ENCODE measurements around the gene GRIN3B. TPM values are rescaled to one million over a fixed set of nuclear protein-coding genes. Genes with fewer than 3 reads are reported as not detected.

The GRIN3B gene
- polyA plus RNA-seq, 1 of the 3 experiments (the other 2 are of a cell fraction) = 1.5 TPM

DNA sequence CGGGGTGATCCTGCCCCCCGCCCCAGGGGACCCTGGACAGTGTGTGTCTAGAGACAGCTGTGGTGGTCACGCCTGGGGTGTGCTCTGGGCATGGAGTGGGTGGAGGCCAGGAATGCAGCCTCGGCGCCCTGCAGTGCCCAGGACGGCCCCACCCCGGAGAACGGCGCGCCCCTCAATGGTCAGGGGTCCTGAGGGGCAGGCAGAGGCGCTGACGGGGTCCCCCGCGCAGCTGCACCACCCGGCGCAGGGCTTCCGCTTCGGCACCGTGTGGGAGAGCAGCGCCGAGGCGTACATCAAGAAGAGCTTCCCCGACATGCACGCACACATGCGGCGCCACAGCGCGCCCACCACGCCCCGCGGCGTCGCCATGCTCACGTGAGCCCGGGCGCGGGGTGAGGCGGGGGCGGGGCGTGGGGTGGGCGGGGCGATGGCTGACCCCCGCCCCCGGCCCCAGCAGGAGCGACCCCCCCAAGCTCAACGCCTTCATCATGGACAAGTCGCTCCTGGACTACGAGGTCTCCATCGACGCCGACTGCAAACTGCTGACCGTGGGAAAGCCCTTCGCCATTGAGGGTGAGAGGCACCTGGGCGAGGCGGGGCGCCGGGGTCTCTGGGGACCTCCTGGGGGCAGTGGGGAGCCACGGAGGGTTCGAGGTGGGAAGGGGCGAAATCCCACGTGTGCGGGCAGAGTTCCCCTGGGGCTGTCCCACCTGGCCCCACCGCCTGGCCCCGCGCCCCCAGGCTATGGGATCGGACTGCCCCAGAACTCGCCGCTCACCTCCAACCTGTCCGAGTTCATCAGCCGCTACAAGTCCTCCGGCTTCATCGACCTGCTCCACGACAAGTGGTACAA is 7.4 kb downstream of the GRIN3B start:
- H3K4me2 ChIP-seq = no peak overlapping the region
- H3K79me2 ChIP-seq (ENCODE audit: insufficient read depth) = no peaks in the 10 kb centered on the region
- ChIA-PET POLR2A (no interaction called here), CTCF (interaction anchor here (1.3 to 2.3 kb wide), 2 partner anchors 11 to 25 kb away, joined by 3 to 6 read pairs; no protein-coding TSS in a partner anchor)
- no peaks in the 10 kb centered on the region for H4K20me1 ChIP-seq (ENCODE audit: insufficient read depth)
- H3K9me2 ChIP-seq = no peaks in the 10 kb centered on the region
- H3K27ac ChIP-seq (ENCODE audit: low read depth in 2 of 2, low read length in 1 of 2) = no peak overlapping the region
- no peak overlapping the region for H3K9ac ChIP-seq
- WGBS (ENCODE audit: low lambda C conversion rate) = 97% methylated on average over 19 of the region's 73 CpGs
- no peaks in the 10 kb centered on the region for H3K9me3 ChIP-seq
- H2AFZ ChIP-seq (ENCODE audit: low read depth) = no peak overlapping the region
- no peak overlapping the region for H3K4me3 ChIP-seq (ENCODE audit: low read depth in 2 of 2, low read length in 1 of 2)
- peaks cover 9% of the 10 kb centered on the region for H3F3A ChIP-seq (replicated peaks; ENCODE audit: insufficient read depth)
- DNase-seq = no peak
- peaks cover 0 to 4% of the 10 kb centered on the region in 2 experiments; a peak in 1 of 4 replicates for H3K4me1 ChIP-seq (ENCODE audit: control insufficient read depth in 1 of 2, insufficient read depth in 2 of 2, low read depth in 1 of 2, low read length in 1 of 2)
- TF ChIP-seq SMC3 (IDR thresholded peaks at IDR 0.05; ENCODE audit: low read depth, low read length) (no peak), CHD2 (IDR thresholded peaks at IDR 0.05; ENCODE audit: low read length, partially characterized antibody) (no peak), POLR2AphosphoS5 (IDR thresholded peaks at IDR 0.05; ENCODE audit: low read depth, low read length) (no peak)
- peaks cover 0 to 34% of the 10 kb centered on the region in 2 experiments for H3K36me3 ChIP-seq (replicated peaks in 1 of 2; ENCODE audit: control insufficient read depth in 1 of 2, insufficient read depth in 2 of 2, low read length in 1 of 2)
- H3K27me3 ChIP-seq (ENCODE audit: insufficient read depth) = peaks cover 18% of the 10 kb centered on the region

DNA sequence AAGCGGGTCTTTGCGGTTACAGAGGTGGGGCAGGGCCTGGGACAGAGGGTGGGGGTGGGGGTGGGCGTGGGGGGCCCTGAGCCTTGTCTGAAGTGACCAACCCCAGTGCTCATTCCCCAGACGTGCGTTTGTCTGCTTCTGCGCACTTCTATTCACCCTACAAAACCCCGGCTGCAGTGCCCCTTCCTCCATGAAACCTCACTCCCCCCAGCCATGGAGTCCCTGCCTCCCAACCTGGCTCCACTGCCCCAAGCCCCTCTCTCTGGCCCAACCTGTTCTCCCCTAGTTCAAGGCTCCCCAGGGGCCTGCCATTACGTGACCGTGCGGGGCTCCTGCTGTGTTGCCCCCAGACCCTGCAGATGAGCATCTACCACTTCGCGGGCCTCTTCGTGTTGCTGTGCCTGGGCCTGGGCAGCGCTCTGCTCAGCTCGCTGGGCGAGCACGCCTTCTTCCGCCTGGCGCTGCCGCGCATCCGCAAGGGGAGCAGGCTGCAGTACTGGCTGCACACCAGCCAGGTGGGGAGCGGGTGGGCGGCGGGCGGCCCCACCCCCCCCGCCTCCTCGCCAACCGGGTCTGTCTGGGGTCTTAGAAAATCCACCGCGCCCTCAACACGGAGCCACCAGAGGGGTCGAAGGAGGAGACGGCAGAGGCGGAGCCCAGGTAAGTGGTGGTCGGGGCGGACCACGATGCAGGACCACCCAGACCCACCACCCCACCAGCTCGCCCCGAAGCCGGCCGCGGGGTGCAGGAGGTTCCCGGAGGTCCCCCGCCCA is 8.2 kb downstream of the GRIN3B start:
- Histone ChIP-seq H3K4me1 (ENCODE audit: control insufficient read depth in 1 of 2, insufficient read depth in 2 of 2, low read depth in 1 of 2, low read length in 1 of 2) (no peaks in the 10 kb centered on the region; a peak in 1 of 4 replicates), H3K9me2 (no peaks in the 10 kb centered on the region), H3K9ac (no peak overlapping the region), H3K27me3 (ENCODE audit: insufficient read depth) (peaks cover 10% of the 10 kb centered on the region), H3K36me3 (replicated peaks in 1 of 2; ENCODE audit: control insufficient read depth in 1 of 2, insufficient read depth in 2 of 2, low read length in 1 of 2) (peaks cover 0 to 40% of the 10 kb centered on the region in 2 experiments), H3K4me3 (ENCODE audit: low read depth in 2 of 2, low read length in 1 of 2) (no peak overlapping the region), H3K79me2 (ENCODE audit: insufficient read depth) (peaks cover 5% of the 10 kb centered on the region; the same call in 1 of the 2 replicates), H3K4me2 (no peak overlapping the region), H3F3A (replicated peaks; ENCODE audit: insufficient read depth) (peaks cover 9% of the 10 kb centered on the region), H4K20me1 (ENCODE audit: insufficient read depth) (peaks cover 6% of the 10 kb centered on the region; the same call in 1 of the 2 replicates), H2AFZ (ENCODE audit: low read depth) (no peak overlapping the region), H3K27ac (ENCODE audit: low read depth in 2 of 2, low read length in 1 of 2) (no peak overlapping the region), H3K9me3 (no peaks in the 10 kb centered on the region)
- ChIA-PET POLR2A (no interaction called here), CTCF (no interaction called here)
- no peak for TF ChIP-seq MEF2A (IDR thresholded peaks at IDR 0.05; ENCODE audit: borderline replicate concordance, low read depth)
- no peak for TF ChIP-seq CHD2 (IDR thresholded peaks at IDR 0.05; ENCODE audit: low read length, partially characterized antibody)
- TF ChIP-seq, protein P1, sequence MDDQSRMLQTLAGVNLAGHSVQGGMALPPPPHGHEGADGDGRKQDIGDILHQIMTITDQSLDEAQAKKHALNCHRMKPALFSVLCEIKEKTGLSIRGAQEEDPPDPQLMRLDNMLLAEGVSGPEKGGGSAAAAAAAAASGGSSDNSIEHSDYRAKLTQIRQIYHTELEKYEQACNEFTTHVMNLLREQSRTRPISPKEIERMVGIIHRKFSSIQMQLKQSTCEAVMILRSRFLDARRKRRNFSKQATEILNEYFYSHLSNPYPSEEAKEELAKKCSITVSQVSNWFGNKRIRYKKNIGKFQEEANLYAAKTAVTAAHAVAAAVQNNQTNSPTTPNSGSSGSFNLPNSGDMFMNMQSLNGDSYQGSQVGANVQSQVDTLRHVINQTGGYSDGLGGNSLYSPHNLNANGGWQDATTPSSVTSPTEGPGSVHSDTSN (IDR thresholded peaks at IDR 0.05) = no peak
- no peak for TF ChIP-seq YY1 (IDR thresholded peaks at IDR 0.05; ENCODE audit: low read depth)
- no peak for TF ChIP-seq NRF1 (IDR thresholded peaks at IDR 0.05; ENCODE audit: low read depth, low read length)
- no peak for TF ChIP-seq IRF3 (IDR thresholded peaks at IDR 0.05; ENCODE audit: low read depth, low read length)
- DNase-seq = no peak
- WGBS (ENCODE audit: low lambda C conversion rate) = 98% methylated on average over 20 of the region's 45 CpGs
